AG08396 (cell line): ENCODE measurements around the gene GABARAP.

Experiments
- DNase-seq: peaks from one replicate; pipeline ENCODE4 v3.0.0; 2012; ENCODE audit warnings: low spot score, mixed read lengths

The GABARAP gene

DNA sequence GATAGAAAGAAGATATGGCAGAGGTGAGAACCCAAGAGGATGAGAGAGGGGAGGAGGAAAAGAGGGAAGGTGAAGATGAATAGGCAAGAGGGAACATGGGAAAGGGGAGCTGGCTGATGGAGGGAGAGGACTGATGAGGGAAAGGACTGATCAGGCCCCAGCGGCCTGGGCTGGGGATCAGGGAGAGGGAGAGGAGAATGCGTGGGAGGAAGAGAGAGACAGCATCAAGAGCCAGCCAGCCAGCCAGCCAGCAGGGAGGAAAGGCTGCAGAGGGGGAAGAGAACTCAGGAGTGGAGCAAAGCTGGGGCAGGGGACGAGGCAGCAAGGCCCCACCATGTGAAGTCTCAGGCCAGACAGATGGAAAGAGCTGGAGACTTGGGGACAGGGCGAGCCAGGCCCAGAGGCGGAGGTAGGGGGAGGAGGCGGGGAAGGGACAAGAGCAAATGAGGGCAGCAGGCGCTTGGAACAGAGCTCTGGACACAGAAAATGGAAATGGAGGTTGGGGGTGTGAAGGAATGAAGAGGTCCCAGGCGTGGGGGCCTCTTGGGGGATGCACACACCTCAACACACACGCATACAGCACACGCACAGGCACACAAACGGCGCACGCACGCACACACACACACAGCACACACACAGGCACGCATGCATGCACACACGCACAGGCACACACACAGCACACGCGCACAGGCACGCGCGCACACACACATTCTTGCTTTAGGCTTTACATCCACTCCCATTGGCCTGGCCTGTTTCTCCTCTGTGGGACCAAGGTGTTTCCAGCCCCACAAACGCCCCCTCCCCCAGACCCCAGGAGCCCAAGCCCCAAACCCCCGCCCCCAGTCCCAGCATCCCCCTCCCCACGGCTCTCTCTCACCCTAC lies 34.9 kb downstream of the GABARAP start:
- peak; percentile 63 for DNase-seq

DNA sequence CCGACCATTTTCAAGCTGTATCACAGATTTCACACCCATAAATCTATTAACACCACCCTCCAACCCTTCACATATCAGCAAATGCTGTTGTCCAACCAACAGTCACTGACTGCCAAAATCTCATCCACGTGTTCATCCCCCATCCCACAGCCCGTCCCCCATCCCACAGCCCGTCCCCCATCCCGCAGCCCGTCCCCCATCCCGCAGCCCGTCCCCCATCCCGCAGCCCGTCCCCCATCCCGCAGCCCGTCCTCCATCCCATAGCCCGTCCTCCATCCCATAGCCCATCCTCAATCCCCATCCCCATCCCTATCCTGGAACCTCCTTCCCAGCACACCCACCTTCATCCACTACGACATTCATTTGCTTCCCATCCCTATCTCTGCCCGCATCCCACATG lies 36.7 kb downstream of the GABARAP start:
- DNase-seq: no peak

DNA sequence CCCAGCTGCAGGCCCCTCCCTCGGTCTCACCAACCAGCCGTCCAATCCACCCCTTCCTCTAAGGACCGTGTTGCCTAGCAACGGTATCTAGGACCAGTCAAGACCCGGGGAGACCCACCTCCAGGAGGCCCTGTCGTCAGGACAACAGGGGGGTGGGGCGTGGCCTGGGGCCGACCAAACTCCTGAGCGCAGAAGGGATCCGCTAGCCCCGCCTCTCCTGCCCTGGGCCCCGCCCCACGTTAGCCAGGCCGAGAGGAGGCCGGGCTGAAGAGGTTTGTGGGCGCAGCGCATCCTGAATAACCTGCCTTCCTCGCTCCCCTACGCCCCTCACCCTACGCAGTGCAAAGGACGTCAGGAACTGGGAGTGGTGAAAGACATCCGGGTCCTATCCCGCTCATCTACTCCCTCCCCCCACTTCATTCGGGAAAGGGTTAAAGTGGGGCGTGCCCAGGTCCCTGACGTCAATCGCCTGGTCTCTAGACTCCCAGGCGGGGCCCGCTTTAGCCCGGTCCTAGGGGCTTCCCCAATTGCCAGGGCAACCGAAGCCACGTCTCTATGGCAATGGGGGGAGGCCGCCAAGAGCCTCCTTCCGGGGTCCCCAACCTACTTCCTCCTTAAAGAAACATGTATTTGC lies 37.3 kb downstream of the GABARAP start:
- DNase-seq: peak; percentile 90

DNA sequence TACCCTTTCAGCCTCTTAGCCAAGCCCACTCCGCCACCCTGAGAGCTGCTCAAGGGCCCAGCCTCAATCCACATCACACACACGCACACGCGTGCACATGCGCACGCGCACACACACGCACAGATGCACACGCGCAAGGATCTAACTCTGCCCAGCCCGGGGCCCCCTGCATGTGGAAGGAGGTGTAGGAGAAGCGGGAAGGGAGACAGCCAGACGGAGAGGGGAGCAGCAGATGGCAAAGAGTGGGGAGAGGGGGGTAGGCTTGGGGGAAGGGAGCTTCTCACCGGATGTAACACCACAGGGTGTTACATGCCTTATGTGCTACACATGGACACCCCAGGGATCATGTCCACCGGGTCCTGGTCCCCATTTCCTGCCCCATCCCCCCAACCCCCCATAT lies 37.9 kb downstream of the GABARAP start:
- DNase-seq: no peak

DNA sequence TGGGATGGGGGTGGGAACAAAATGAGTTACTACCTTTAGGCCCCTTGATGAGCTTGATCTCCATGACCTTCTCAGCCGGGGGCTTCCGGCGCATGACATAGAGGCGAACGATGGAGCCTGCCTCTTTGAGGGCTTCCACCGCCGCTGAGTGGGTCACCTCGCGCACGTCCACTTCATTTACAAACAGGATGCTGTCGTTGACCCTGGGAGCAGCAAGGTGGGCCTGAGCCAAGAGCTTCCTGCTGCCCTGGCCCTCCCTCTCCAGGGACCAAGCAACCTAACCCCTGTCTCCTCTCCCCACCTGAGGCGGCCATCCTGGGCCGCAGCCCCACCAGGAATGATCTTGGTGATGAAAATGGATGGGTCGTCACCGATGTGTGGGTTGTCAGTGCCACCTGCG lies 38.9 kb downstream of the GABARAP start:
- DNase-seq: no peak

DNA sequence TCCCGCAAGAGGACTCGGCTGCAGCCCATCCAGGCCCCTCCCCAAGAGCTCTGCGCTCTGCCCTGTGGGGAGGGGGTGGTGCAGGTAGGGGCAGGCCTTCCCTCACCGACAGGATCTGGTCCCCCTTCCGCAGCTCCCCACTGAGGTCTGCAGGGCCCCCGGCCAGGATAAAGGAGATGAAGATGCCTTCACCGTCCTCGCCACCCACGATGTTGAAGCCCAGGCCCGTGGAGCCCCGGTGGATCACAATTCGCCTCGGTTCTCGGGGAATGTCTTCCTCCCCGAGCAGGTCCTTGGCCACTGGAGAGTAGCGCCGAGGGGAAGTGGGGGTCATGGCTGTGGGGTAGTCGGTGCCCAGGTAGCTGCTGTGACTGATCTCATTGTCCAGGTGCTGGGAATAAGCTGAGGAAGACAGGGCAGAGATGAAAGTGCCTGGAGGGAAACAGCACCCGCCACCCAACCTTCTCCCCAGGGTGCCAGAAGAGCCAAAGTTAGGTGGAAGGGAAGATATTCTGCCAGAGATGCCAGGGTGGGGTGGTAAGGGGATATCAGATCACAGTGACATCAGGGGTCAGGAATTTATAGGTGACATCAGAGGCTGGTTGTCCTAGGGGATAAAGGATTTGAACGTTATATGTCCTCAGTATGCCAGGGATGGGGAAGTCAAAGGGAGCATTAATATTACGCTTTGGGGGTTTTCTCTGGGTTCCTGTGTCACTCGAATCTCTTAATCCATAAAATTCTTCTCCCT lies 45.4 kb downstream of the GABARAP start:
- DNase-seq: no peak

DNA sequence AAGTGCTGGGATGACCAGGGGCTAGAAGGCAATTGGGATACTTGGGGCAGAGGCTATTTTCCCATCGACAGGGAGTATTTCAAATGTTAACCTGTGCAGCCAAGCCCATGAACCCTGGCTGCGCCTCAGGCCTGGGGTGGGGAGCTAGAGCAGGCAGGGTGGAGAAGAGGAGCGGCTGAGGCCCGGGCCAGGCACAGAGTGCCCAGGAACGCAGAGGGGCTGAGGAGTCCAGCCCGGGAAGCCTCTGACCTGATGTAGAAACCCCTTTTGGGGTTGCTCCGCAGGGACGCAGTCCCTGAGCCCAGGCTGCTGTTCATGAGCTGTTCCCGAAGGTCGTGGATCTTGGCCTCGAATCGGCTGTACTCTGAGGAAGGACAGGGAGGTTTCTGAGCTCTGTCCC lies 46.3 kb downstream of the GABARAP start:
- DNase-seq: no peak

DNA sequence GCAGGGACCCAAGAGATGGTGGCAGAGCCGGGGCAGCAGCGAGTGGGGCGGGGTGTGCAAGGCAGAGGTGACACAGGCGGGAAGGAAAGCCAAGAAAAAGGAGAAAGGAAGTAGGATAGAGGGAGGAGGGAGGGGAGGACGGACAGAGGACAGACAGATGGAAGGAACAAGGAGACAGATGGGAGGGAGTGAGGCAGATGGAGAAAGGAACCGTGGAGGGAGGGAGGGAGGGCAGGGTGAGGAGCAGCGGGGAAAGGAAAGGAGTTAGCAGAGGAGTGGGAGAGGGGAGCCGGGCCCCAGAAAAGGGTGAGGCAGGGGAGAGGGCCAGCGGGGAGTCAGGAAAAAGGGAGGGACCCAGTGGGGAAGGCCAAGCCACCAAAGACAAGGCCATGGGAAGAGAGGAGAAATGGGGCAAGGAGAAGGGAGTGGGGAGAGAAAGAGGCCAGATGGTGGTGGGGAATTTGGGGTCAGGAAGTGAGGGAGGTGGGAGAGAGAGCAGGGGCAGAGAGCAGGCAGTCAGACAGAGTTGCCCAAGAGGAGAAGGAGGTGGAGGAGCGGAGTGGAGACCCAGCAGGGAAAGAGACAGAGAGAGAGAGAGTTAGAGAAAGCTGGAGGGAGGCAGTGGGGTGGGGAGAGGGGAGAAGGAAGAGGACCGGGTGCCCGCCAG lies 49.8 kb downstream of the GABARAP start:
- DNase-seq: no peak

DNA sequence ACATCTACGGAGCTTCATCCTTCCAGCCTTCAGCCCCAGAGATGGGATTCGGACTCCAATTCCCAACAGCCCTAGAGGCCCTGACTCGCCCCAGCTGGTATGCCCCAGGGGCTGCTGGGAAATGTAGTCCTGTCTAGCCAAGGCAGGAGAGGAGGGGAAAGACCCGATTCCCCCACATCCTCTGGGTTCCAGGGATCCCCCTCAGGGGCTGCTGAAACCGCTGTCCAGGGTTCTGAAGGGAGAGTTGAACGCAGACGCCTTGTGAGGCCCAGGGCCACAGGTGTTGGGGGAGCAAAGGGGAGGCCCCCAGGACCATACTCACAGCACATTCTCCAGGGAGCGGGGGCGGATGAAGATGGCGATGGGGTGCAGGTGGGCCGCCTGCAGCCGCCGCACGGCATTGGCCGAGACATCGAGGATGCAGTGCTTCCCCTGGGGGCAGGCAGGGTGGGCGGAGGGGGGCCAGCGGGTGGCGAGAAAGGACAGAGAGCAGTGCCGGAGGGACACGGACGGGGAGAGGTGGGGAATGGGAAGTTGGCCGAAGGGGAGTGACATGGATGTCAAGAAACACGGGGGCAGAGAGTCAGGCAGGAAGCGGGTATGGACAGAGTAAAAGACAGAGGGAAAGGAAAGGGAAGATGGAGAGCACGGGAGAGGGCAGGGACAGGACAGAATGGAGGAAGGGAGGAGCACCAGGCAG lies 50.5 kb downstream of the GABARAP start:
- peak; percentile 75 for DNase-seq

DNA sequence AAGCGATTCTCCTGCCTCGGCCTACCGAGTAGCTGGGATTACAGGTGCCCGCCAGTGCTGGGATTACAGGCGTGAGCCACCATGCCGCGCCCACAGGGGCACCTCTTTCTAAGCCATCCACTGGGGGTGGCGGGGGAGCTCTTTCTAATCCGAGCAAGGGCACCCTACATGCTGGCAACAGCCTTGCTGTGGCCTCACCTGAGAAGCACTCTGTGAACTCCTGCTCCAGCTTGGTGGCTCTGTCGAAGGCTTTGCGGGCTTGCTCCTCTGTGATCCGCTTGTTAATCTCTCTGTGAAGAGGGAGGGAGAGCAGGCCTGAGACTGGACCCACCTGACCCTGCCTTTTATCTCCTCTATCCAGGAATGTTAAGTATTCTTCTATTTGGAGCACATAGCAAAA lies 51.2 kb downstream of the GABARAP start:
- DNase-seq: no peak

DNA sequence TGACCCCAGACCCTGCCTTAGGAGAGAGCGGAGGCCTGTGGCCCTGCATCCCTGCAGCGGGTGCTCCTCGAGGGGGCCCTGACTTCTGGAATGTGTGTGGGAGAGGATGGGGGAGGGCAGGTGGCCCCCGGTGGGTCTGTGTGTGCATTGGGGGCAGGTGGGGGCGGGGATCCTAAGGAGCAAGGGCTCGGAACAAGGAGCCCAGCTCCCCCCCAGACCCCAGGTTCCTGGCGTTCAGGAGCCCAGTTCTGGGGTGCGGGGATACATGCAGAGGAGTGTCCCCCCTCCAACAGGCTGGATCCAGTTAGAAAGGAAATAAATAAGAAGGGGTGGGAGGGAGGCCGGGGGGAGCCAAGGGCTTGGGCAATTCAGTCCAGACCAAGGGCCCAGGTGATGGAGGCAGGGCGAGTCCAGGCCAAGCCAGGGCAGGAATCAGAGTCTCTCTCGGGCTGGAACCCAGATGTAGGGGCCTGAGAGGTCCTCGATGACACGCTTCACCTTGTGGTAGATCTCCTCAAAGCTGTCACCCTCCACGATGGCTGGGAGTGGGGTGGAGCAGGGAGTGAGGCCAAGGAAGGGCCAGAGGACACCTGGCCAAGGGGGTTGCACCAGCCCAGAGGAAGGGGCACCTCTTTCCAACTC lies 51.9 kb downstream of the GABARAP start:
- no peak for DNase-seq
